Middle frontal gyrus (tissue), 1 donor: ENCODE data around the gene LAMA2.

Experiments
- DNase-seq: peaks from one replicate; pipeline ENCODE4 v3.0.0-alpha.2; 2015; ENCODE audit warnings: low spot score; ENCODE audit errors: extremely low spot score

Gene LAMA2

DNA sequence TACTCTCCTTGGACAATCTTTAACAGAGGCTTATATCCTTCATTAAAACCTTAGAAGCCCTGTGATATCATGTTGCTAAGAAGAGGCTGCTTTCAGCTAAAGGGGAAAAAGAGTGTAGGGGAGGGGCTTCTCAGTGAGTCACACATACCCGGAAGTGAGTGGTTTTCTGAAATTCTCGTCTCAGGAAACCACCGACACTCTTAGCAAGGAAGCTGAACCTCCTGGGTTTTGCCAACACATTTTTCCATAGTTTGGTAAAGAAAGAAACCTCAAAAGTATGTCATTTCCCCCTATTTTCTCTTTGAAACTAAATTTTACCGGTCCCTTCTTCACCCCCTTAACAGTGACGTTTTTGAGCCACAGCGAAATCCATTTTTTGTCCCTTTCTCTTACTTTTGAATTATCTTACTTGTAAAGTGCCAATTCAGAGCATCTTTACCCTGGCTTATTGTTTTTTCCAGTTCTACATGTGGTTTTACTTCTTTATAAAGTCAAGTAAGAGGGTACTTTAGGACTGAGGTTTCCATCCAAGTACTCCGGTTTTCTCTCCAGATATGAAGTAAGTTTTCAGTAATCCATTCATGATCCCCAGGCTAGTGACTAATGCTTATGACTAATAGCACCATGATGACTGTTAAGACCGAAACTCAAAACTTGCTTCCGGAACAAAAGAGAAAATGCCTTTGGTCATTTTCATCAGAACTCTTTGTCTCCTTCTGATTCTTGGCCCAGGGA lies 607.8 kb downstream of the LAMA2 start:
- DNase-seq = no peak

DNA sequence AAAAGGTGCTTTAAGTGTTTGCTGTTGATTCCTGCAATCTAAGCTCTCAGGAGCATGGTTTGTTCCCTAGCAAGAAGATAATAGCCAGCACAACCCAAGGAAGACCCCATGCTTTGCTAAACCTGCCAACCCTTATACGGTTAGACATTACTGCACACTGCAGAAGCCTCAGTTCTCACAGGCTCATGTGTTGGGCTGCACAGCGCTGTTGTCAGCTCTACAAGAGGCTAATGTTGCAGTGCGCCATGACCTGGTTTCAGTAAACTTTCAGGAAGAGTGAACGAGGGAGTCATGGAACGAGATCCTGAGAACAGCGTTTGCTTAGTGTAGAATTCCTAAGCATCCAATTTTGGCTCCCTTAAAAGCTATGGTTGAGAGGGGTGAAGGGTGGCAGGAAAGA lies 608.5 kb downstream of the LAMA2 start:
- DNase-seq = no peak

DNA sequence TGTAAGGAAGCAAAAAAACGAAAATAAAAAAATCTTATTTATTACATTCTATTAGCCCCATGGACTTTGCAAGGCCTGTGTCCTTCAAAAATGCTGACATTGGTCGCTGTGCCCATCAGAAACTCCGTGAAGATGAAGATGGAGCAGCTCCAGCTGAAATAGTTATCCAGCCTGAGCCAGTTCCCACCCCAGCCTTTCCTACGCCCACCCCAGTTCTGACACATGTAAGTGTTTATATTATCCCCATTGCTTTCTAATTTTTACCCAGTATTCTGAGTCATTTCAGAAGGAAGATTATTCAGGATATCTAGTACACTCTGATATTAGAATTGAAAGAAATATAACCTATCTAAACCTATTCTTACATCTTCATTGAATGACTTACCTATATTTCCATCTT lies 609.3 kb downstream of the LAMA2 start:
- no peak for DNase-seq

- DNase-seq = no peak
These were observed 610.5 kb downstream of the LAMA2 start for GRCh38 chr6:129493354-129493902.

DNA sequence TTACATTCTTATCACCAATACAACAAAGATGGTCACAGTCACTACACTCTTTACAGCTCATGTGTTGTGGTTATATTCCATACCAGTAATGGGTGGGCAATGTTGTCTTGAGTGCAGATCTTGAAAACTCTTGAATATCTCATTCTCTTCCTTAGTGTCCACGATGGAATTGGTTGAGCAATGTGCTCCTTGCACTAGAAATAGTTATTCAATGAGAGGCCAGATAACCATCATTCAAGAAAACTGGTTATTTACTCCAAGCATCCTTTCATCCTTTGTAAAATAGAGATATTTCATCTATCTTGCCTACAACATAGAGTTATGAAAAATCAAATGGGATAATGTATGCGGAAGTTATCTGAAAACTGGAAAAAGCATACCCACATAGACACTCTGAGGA lies 611.2 kb downstream of the LAMA2 start:
- no peak for DNase-seq

GRCh38 chr6:129494586-129494985 lies 611.6 kb downstream of the LAMA2 start:
- no peak for DNase-seq

DNA sequence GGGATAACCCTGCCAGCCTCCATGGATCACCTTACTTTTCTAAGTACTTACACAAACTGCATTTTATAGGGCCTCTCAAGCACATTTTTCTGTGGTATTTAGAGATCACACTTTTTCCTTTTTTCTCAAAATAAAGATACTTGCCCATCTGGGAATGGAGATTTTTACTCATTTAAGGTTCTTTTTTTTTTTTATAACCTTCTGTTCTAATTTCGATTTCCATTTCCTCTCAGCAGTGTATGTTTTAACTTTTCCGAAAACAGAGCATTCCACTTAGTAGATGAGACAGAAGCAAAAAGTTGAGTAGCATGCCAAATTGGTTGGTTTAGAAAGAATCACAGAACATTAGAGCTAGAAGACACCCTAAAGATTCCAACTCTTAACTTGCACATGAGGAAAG lies 612.7 kb downstream of the LAMA2 start:
- DNase-seq = no peak

GRCh38 chr6:129497481-129498441 lies 614.8 kb downstream of the LAMA2 start:
- no peak for DNase-seq

DNA sequence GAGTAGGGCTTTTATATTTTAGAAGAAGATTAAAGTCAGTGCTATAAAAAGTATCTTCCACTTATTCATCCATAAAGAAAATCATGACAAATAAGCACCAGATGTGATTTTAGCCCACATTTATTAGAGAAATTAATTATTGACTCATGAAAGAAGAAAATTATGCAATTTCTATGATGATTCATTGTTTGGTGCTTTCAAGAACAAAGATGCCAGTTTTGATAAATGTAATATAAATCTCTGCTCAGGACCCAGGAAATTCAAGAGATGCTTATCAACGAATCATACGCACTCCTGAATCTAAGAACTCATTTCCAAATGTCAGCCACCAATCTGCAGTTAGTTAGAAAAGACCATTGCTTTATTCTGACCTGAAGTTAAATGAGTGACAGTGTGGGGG lies 615.6 kb downstream of the LAMA2 start:
- DNase-seq = no peak

GRCh38 chr6:129498950-129499842 lies 616.3 kb downstream of the LAMA2 start:
- DNase-seq = peak; percentile 62

DNA sequence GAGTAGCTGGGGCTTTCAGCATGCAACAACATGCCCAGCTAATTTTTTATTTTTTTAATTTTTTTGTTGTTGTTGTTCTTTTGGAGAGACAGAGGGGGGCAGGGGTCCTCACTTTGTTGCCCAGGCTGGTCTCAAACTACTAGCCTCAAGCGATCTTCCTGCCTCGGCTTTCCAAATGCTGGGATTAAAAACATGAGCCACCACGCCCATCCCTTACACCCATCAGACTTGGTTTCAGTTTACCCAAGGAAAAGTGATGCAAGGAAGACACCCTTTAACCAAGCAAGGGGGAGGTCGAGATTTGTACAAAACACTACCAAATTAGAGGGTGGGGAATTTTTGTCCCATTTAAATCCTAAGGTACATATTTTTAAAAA lies 616.9 kb downstream of the LAMA2 start:
- DNase-seq = no peak

GRCh38 chr6:129500958-129501739 lies 618.2 kb downstream of the LAMA2 start:
- no peak for DNase-seq

DNA sequence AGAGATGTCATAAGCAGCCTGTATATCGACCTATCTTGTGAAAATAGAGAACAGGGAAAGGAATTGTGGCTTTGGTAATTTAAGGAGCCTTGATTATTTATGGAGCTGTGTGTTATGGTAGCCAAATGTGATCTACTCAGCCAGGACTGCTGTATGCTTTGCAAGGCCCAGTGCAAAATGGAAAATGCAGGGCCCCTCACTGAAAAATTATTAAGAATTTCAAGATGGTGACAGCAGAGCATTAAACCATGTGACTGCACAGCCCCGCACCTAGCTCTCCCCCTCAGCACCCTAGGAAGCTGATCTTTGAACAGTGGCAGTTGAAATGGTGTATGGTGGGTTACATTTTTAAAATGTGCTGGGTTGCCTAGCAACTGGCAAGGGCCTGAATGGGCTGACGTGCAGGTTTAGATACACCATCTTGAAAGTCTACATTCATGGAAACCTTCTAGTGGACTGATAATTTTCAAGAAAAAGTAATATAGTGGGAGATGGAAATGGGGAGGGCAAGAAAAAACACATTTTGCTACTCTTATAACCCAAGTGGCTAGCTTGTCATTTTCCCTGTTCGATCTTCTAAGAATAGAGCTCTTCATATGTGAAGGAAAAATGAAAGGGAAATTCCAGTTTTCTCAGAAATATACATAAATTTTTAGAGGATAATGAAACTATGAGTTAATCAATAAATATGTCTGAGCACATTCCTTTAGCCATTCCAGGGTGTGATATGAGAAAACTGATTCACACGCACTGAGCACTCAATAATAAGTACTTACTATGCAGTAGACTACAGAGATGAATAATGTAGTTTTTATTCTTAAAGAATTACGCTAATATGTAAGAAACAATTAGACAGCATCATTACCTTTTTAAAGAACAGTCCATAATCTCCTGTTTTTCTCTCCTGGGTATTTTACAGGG lies 619.1 kb downstream of the LAMA2 start:
- DNase-seq = no peak

- DNase-seq = no peak
These were observed 621.5 kb downstream of the LAMA2 start for GRCh38 chr6:129504456-129504855.

DNA sequence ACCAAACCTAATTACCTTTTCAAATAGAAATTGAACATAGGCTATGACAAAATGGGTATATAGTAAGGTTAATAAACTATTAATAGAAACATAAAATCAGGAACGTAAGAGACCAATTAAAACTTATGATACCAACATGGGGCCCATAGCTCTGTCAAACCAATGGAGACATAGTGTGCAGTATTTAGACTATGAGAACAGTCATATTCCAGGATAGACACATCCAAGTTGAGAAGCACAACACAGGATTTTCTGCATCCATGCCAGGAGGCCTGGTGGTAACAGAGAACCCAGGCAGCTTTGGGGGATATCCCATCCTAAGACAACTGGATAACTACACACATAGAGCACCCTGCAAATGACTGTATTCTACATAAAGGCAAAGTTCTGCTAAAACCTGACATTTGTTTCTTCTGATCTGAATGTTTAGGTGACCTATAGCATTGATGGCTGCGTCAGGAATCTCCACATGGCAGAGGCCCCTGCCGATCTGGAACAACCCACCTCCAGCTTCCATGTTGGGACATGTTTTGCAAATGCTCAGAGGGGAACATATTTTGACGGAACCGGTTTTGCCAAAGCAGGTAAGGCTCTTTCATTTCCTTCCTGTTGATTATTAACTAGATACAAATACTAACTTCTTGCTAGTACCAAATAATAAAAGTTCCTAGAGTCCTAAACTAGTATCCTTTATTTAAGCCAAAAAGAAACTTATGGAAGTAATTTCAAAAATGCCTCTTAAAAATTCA lies 624.3 kb downstream of the LAMA2 start:
- DNase-seq = no peak

GRCh38 chr6:129507846-129508245 lies 624.9 kb downstream of the LAMA2 start:
- no peak for DNase-seq

DNA sequence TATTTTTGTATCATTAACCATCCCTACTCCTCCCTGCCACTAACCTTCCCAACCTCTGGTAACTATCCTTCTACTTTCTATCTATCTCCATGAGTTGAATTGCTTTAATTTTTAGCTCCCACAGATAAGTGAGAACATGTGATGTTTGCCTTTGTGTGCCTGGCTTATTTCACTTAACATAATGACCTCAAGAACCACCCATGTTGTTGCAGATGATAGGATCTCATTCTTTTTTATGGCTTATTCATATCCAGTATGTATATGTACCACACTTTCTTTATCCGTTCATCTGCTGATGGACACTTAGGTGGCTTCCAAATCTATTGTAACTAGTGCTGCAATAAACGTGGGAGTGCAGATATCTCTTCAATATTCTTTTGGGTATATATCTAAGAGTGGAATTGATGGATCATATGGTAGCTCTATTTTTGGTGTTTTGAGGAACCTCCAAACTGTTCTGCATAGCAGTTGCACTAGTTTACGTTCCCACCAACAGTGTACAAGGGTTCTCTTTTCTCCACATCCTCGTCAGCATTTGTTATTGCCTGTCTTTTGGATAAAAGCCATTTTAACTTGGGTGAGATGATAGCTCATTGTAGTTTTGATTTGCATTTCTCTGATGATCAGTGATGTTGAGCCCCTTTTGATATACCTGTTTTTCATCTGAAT lies 625.7 kb downstream of the LAMA2 start:
- no peak for DNase-seq

DNA sequence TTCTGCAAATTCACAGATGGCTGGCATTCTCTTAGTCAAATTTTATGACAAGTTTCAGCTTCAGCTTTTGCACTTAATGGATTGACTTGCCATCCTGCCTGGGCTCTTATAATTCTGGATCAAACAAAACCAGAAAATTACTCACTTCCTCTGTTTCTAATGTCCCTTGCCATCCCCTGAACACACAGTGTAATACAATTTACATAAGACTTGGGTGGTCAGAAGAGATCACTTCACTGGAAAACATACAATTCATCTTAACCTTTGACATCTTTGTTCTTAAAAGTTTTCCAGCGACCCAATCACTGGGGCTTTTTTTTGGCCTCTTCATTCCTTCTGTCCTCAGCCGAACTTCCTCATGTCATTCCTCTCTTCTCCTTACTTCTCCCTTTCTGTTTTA lies 628.0 kb downstream of the LAMA2 start:
- DNase-seq = no peak
